ENCODE measurements around the gene ZNF587B. TPM values are rescaled to one million over a fixed set of nuclear protein-coding genes. Genes with fewer than 3 reads are reported as not detected.
"Not testable (repeated sequence)": the region's sequence is repeated elsewhere in the genome, so short reads cannot be mapped to it uniquely, and the experiment has no call there.

ZNF587B gene
- total RNA-seq, 1 donor from 2014 or later, result 12.2 TPM

- DNase-seq (no peak), ATAC-seq (no peak)
- Histone ChIP-seq H3K27me3 (no peaks in the 10 kb centered on the region), H3K4me1 (peaks cover 5% of the 10 kb centered on the region), H3K4me3 (no peak overlapping the region), H3K36me3 (no peaks in the 10 kb centered on the region), H3K9me3 (no peaks in the 10 kb centered on the region), H3K27ac (no peak overlapping the region)
- TF ChIP-seq, protein P1, sequence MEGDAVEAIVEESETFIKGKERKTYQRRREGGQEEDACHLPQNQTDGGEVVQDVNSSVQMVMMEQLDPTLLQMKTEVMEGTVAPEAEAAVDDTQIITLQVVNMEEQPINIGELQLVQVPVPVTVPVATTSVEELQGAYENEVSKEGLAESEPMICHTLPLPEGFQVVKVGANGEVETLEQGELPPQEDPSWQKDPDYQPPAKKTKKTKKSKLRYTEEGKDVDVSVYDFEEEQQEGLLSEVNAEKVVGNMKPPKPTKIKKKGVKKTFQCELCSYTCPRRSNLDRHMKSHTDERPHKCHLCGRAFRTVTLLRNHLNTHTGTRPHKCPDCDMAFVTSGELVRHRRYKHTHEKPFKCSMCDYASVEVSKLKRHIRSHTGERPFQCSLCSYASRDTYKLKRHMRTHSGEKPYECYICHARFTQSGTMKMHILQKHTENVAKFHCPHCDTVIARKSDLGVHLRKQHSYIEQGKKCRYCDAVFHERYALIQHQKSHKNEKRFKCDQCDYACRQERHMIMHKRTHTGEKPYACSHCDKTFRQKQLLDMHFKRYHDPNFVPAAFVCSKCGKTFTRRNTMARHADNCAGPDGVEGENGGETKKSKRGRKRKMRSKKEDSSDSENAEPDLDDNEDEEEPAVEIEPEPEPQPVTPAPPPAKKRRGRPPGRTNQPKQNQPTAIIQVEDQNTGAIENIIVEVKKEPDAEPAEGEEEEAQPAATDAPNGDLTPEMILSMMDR (IDR thresholded peaks at IDR 0.05), result no peak
- intact Hi-C loops (cut with DNase I), result no loop called here
Observed at GRCh38 chr19:57825511-57825910, 4.6 kb upstream of the ZNF587B start.

- DNase-seq (no peak), ATAC-seq (no peak)
- intact Hi-C loops (cut with DNase I), result no loop called here
- TF ChIP-seq, protein P1 (IDR thresholded peaks at IDR 0.05), result no peak
- H3K4me1 ChIP-seq, result no peaks in the 10 kb centered on the region
- H3K4me3 ChIP-seq, result no peak overlapping the region
- no peak overlapping the region for H3K27ac ChIP-seq
- no peaks in the 10 kb centered on the region for H3K27me3 ChIP-seq
- H3K36me3 ChIP-seq, result no peaks in the 10 kb centered on the region
- no peaks in the 10 kb centered on the region for H3K9me3 ChIP-seq
Observed at GRCh38 chr19:57829316-57829715, 783 bp upstream of the ZNF587B start.

DNA sequence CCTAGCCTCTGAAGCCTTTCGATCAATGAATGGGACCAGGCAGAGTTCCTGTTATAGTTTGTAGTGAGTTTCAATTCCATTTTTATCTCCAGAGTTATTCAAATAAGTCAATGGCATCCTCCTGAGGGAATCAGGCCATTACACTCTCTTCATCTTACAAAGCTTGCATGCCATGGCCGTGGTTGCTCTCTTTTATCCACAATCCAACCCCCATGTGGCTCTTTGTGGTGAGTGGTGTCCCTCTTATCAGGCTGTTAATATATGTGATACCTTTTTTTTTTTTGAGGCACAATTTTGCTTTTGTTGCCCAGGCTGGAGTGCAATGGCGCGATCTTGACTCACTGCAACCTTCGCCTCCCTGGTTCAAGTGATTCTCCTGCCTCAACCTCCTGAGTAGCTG, 6.9 kb downstream of the ZNF587B start:
- intact Hi-C loops (cut with DNase I); H3K4me3 ChIP-seq; ATAC-seq; H3K9me3 ChIP-seq; H3K4me1 ChIP-seq; H3K27ac ChIP-seq; H3K27me3 ChIP-seq; DNase-seq: not testable (repeated sequence)
- H3K36me3 ChIP-seq, result peaks cover 26% of the 10 kb centered on the region

- H3K4me1 ChIP-seq; H3K27ac ChIP-seq; H3K9me3 ChIP-seq; intact Hi-C loops (cut with DNase I); H3K27me3 ChIP-seq; DNase-seq; H3K4me3 ChIP-seq: not testable (repeated sequence)
- H3K36me3 ChIP-seq, result peaks cover 29% of the 10 kb centered on the region
- peak; percentile 36 for ATAC-seq
Observed at GRCh38 chr19:57838622-57839191, 8.6 kb downstream of the ZNF587B start.

GRCh38 chr19:57841122-57841763, 11.1 kb downstream of the ZNF587B start:
- H3K36me3 ChIP-seq, result peaks cover 29% of the 10 kb centered on the region
- no peaks in the 10 kb centered on the region for H3K4me1 ChIP-seq
- no peaks in the 10 kb centered on the region for H3K27me3 ChIP-seq
- TF ChIP-seq, protein P1 (IDR thresholded peaks at IDR 0.05), result no peak
- ATAC-seq, result no peak
- H3K9me3 ChIP-seq, result no peaks in the 10 kb centered on the region
- H3K4me3 ChIP-seq, result no peak overlapping the region
- intact Hi-C loops (cut with DNase I), result no loop called here
- no peak overlapping the region for H3K27ac ChIP-seq
- no peak for DNase-seq

DNA sequence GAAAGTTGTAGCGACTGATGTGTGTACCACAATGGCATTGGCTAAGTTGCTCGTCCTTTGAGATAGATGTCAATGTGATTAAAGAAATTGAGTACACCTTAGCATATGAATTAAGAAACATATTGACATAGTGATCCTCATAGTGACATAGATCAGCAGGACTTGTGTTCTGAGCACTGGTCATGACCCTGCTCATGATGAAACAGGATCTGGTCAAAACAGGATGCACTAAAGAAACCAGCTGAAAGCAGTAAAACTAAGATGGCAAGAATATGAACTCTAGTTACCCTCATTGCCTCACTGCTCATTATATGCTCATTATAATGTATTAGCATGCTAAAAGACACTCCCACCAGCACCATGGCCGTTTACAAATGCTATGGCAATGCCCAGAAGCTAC, 17.1 kb downstream of the ZNF587B start:
- DNase-seq; H3K9me3 ChIP-seq; intact Hi-C loops (cut with DNase I); ATAC-seq; H3K27me3 ChIP-seq; H3K27ac ChIP-seq; H3K4me3 ChIP-seq; H3K36me3 ChIP-seq; H3K4me1 ChIP-seq: not testable (repeated sequence)

- H3K27me3 ChIP-seq; DNase-seq; H3K4me1 ChIP-seq; H3K36me3 ChIP-seq; ATAC-seq; H3K9me3 ChIP-seq; intact Hi-C loops (cut with DNase I): not testable (repeated sequence)
- Histone ChIP-seq H3K4me3 (peak overlapping the region; percentile 73), H3K27ac (peak overlapping the region; percentile 80)
Observed at GRCh38 chr19:57849162-57849665, 19.1 kb downstream of the ZNF587B start.

GRCh38 chr19:57849666-57850473, 19.8 kb downstream of the ZNF587B start, which contains the start of gene ZNF587:
Gene ZNF587 (plus strand): TSS chr19:57849859. CDS start chr19:57850039, 180 bp downstream.
- peak; percentile 99 for ATAC-seq
- intact Hi-C loops (cut with DNase I); H3K9me3 ChIP-seq; H3K4me1 ChIP-seq; H3K36me3 ChIP-seq; H3K27me3 ChIP-seq: not testable (repeated sequence)
- DNase-seq, result peak; percentile 77
- Histone ChIP-seq H3K27ac (peak within 1 kb of the TSS; percentile 80), H3K4me3 (peak within 1 kb of the TSS; percentile 73)

All from upper lobe of right lung (tissue), 1 donor.